IMR-90 (cell line): ENCODE measurements around the gene ACTR3C. TPM values are rescaled to one million over a fixed set of nuclear protein-coding genes. Genes with fewer than 3 reads are reported as not detected.

Experiments used
- ATAC-seq: fragments of 200-7000 bp; cut with Tn5 transposase; 2 replicates; pipeline ENCODE4 v1.9.1; 2020; ENCODE audit warnings: low read depth, mild to moderate bottlenecking, moderate library complexity
- BruUV-seq: library from RNA; stranded (reverse); fragments of 400-500 nt; replicated peaks from 2 replicates; lab custom pipeline; 2021; lab: Mats Ljungman, UMichigan
- CTCF ChIA-PET: fragments of 300-600 bp; formaldehyde crosslinking; extraction: SDS; loops from one replicate; lab custom pipeline; 2021; ENCODE audit warnings: antibody characterized with exemption; lab: Yijun Ruan, JAX
- POLR2A ChIA-PET: fragments of 300-600 bp; sonication (Branson Sonifier 250); formaldehyde crosslinking; loops from one replicate; lab custom pipeline; 2022; ENCODE audit warnings: antibody characterized with exemption; ENCODE audit not compliant: unreplicated experiment; lab: Charles Lee
- DNase-seq: peaks from one replicate; pipeline ENCODE4 v3.0.0; 2013
- H2AFZ ChIP-seq: replicated peaks from 2 replicates; pipeline ENCODE3; 2013; ENCODE audit warnings: low read length, mild to moderate bottlenecking; ENCODE audit not compliant: poor library complexity
- H2AK5ac ChIP-seq: 2 replicates; pipeline ENCODE4 v1.6.1; 2013; ENCODE audit warnings: low read depth, low read length, inconsistent platforms
- H2AK9ac ChIP-seq: replicated peaks from 2 replicates; pipeline ENCODE3; 2013; ENCODE audit warnings: mild to moderate bottlenecking, low read depth, low read length, moderate library complexity; ENCODE audit not compliant: poor library complexity
- H2BK120ac ChIP-seq: 2 replicates; pipeline ENCODE4 v1.6.1; 2013; ENCODE audit warnings: low read depth, low read length, inconsistent platforms
- H2BK15ac ChIP-seq: 3 replicates; pipeline ENCODE4 v1.6.1; 2013; ENCODE audit warnings: low read depth, low read length, inconsistent platforms
- H2BK20ac ChIP-seq: 2 replicates; pipeline ENCODE4 v1.6.1; 2013; ENCODE audit warnings: low read depth, mild to moderate bottlenecking, inconsistent platforms, low read length, moderate library complexity
- H2BK5ac ChIP-seq: 2 replicates; pipeline ENCODE4 v1.6.1; 2013; ENCODE audit warnings: mild to moderate bottlenecking, low read depth, low read length, inconsistent platforms; ENCODE audit not compliant: poor library complexity, severe bottlenecking
- H3K14ac ChIP-seq: replicated peaks from 2 replicates; pipeline ENCODE4 v1.6.1; 2013; ENCODE audit warnings: low read depth, low read length, inconsistent platforms
- H3K18ac ChIP-seq: 2 replicates; pipeline ENCODE4 v1.6.1; 2013; ENCODE audit warnings: low read depth, low read length, control low read depth
- H3K23ac ChIP-seq: 2 replicates; pipeline ENCODE4 v1.6.1; 2013; ENCODE audit warnings: low read depth, low read length, inconsistent platforms
- H3K27ac ChIP-seq: 2 replicates; pipeline ENCODE4 v1.5.1; 2013; ENCODE audit warnings: mild to moderate bottlenecking, control low read depth, low read length; ENCODE audit not compliant: insufficient read depth
- H3K27me3 ChIP-seq: 2 replicates; pipeline ENCODE4 v1.6.1; 2013; ENCODE audit warnings: low read length; ENCODE audit not compliant: control insufficient read depth, insufficient read depth
- H3K36me3 ChIP-seq: 2 replicates; pipeline ENCODE4 v1.6.1; 2013; ENCODE audit warnings: low read length, mixed read lengths; ENCODE audit not compliant: control insufficient read depth, insufficient read depth
- H3K4ac ChIP-seq: 2 replicates; pipeline ENCODE4 v1.6.1; 2013; ENCODE audit warnings: low read depth, low read length, inconsistent platforms
- H3K4me1 ChIP-seq: 2 replicates; pipeline ENCODE4 v1.6.1; 2013; ENCODE audit warnings: low read length, mixed read lengths; ENCODE audit not compliant: control insufficient read depth, insufficient read depth
- H3K4me2 ChIP-seq: 2 replicates; pipeline ENCODE4 v1.6.1; 2013; ENCODE audit warnings: low read depth, mild to moderate bottlenecking, control low read depth, low read length, moderate library complexity
- H3K4me3 ChIP-seq: 2 replicates; pipeline ENCODE4 v1.5.1; 2013; ENCODE audit warnings: low read depth, mild to moderate bottlenecking, control low read depth, low read length, moderate library complexity; ENCODE audit not compliant: insufficient read depth
- H3K56ac ChIP-seq: 2 replicates; pipeline ENCODE4 v1.6.1; 2013; ENCODE audit warnings: low read length, inconsistent platforms; ENCODE audit not compliant: insufficient read depth; ENCODE audit errors: extremely low read depth
- H3K79me1 ChIP-seq, 2 experiments: 2 replicates each; pipeline ENCODE4 v1.6.1; 2013; ENCODE audit warnings: low read length in 2 of 2, inconsistent platforms in 1 of 2, low read depth in 1 of 2
- H3K9ac ChIP-seq: 2 replicates; pipeline ENCODE4 v1.6.1; 2013; ENCODE audit warnings: low read depth, low read length, control low read depth
- H3K9me1 ChIP-seq: 2 replicates; pipeline ENCODE4 v1.6.1; 2013; ENCODE audit warnings: low read length, inconsistent platforms; ENCODE audit not compliant: insufficient read depth
- H3K9me3 ChIP-seq: 2 replicates; pipeline ENCODE4 v1.6.1; 2013; ENCODE audit warnings: low read length; ENCODE audit not compliant: control insufficient read depth, insufficient read depth
- H4K20me1 ChIP-seq: 2 replicates; pipeline ENCODE4 v1.6.1; 2013; ENCODE audit warnings: low read length, inconsistent platforms; ENCODE audit not compliant: insufficient read depth
- H4K5ac ChIP-seq: 2 replicates; pipeline ENCODE4 v1.6.1; 2013; ENCODE audit warnings: mild to moderate bottlenecking, low read depth, low read length, control low read depth
- H4K8ac ChIP-seq, 2 experiments: 2 replicates each; pipeline ENCODE4 v1.6.1; 2013; ENCODE audit warnings: low read depth in 2 of 2, low read length in 2 of 2, control low read depth in 1 of 2, inconsistent platforms in 1 of 2
- H4K91ac ChIP-seq: 2 replicates; pipeline ENCODE4 v1.6.1; 2013; ENCODE audit warnings: low read depth, low read length, inconsistent platforms; ENCODE audit not compliant: insufficient read depth
- BHLHE40 ChIP-seq: fragments of 150-350 bp; IDR thresholded peaks from 2 replicates; pipeline ENCODE4 v1.6.1; 2016; ENCODE audit warnings: mild to moderate bottlenecking, low read depth, low read length
- CTCF ChIP-seq: conservative IDR thresholded peaks from 2 replicates; pipeline ENCODE4 v1.5.1; 2012; ENCODE audit warnings: mild to moderate bottlenecking, low read depth, low read length, improper control_type of control experiment
- ELK1 ChIP-seq: fragments of 150-350 bp; IDR thresholded peaks from 2 replicates; pipeline ENCODE4 v1.6.1; 2016; ENCODE audit warnings: low read depth, mild to moderate bottlenecking, low read length, moderate library complexity, borderline replicate concordance
- FOS ChIP-seq: fragments of 150-350 bp; IDR thresholded peaks from 2 replicates; pipeline ENCODE4 v1.6.1; 2016; ENCODE audit warnings: low read depth, low read length
- MAFK ChIP-seq: IDR thresholded peaks from 2 replicates; pipeline ENCODE4 v1.6.1; 2012; ENCODE audit warnings: low read depth, low read length, improper control_type of control experiment
- MAZ ChIP-seq: IDR thresholded peaks from 2 replicates; pipeline ENCODE4 v1.6.1; 2012; ENCODE audit warnings: low read depth, mild to moderate bottlenecking, low read length, improper control_type of control experiment, moderate library complexity, borderline replicate concordance
- MXI1 ChIP-seq: IDR thresholded peaks from 2 replicates; pipeline ENCODE4 v1.6.1; 2012; ENCODE audit warnings: low read depth, mild to moderate bottlenecking, low read length, moderate library complexity, borderline replicate concordance
- NFE2L2 ChIP-seq: fragments of 150-350 bp; IDR thresholded peaks from 2 replicates; pipeline ENCODE4 v1.6.1; 2016; ENCODE audit warnings: low read depth, mild to moderate bottlenecking, low read length
- POLR2A ChIP-seq: IDR thresholded peaks from 2 replicates; pipeline ENCODE4 v1.6.1; 2012; ENCODE audit warnings: mild to moderate bottlenecking, low read depth, low read length
- RAD21 ChIP-seq: IDR thresholded peaks from 2 replicates; pipeline ENCODE4 v1.6.1; 2012; ENCODE audit warnings: low read length, improper control_type of control experiment
- RCOR1 ChIP-seq: IDR thresholded peaks from 2 replicates; pipeline ENCODE4 v1.6.1; 2012; ENCODE audit warnings: mild to moderate bottlenecking, low read length, improper control_type of control experiment; ENCODE audit not compliant: insufficient replicate concordance
- RFX5 ChIP-seq: IDR thresholded peaks from 2 replicates; pipeline ENCODE4 v1.8.0; 2012; ENCODE audit warnings: low read depth, mild to moderate bottlenecking, low read length, moderate library complexity
- SMC3 ChIP-seq: fragments of 150-350 bp; IDR thresholded peaks from 2 replicates; pipeline ENCODE4 v1.6.1; 2016; ENCODE audit warnings: low read depth, mild to moderate bottlenecking, antibody characterized with exemption, low read length, moderate library complexity
- USF2 ChIP-seq: fragments of 150-350 bp; IDR thresholded peaks from 2 replicates; pipeline ENCODE4 v1.6.1; 2017; ENCODE audit warnings: mild to moderate bottlenecking, antibody characterized with exemption, low read length, low read depth
- WGBS, 2 experiments: methylation state at CpG; one replicate each; pipeline versions ENCODE4 v1.1.5 to v1.1.7; 2013; ENCODE audit warnings: missing lambda C conversion rate in 2 of 2; ENCODE audit not compliant: insufficient read length in 1 of 2; ENCODE audit errors: extremely low coverage in 2 of 2; 5-methylcytosine and 5-hydroxymethylcytosine counted together
- dilution Hi-C: fragments of 300-500 bp; cut with HindIII; formaldehyde crosslinking; loops from one replicate; pipeline ENCODE4 v1.14.3; 2018; ENCODE audit warnings: low sequenced_read_pairs; ENCODE audit not compliant: unreplicated experiment
- in situ Hi-C: fragments of 300-500 bp; cut with MboI; formaldehyde crosslinking; loops from 3 replicates; pipeline ENCODE4 v1.14.3; 2019; ENCODE audit warnings: low sequenced_read_pairs, inconsistent platforms, mixed read lengths
- intact Hi-C: fragments of 100-400 bp; cut with micrococcal nuclease; formaldehyde crosslinking; loops from 2 replicates; pipeline ENCODE4 v1.10.0; 2022
- polyA plus RNA-seq, 3 experiments: library from polyadenylated mRNA; depleted of rRNA; stranded (reverse); fragments of >200 nt; gene quantifications; 2 replicates each; pipeline ENCODE4 v1.2.3, GENCODE V29; 2012; ENCODE audit warnings: low replicate concordance in 1 of 3
- total RNA-seq: library from RNA; depleted of rRNA; stranded (reverse); fragments of >200 nt; gene quantifications from 2 replicates; pipeline ENCODE4 v1.2.3, GENCODE V29; 2012

The ACTR3C gene
- total and polyA plus RNA-seq, 2 of the 4 experiments (the other 2 are of a cell fraction): not detected

DNA sequence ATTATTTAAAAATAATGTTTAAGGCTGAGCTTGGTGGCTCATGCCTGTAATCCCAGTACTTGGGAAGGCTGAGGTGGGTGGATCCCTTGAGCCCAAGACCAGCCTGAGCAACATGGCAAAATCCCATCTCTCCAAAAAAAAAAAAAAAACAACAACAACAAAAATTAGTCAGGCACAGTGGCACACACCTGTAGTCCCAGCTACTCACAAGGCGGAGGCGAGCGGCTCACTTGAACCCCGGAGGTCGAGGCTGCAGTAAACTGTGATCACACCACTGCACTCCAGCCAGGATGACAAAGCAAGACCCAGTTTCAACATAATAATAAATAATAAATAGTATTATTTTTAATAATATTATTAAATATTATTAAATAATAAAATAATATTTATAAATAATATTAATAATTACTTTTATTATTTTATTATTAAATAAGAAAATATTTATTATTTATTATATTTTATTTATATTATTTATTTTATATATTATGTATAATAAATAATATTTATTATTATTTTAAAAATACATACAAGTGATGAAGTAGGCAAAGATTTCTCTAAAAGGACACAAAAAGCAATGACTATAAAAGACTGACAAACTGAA is 8.6 kb downstream of the ACTR3C start:
- Histone ChIP-seq H3K4ac (no peak overlapping the region), H2AFZ (no peak overlapping the region), H2AK9ac (no peak overlapping the region), H2BK20ac (no peak overlapping the region), H3K4me1 (peaks cover 5% of the 10 kb centered on the region; the same call in 1 of the 2 replicates), H2BK120ac (no peak overlapping the region), H3K36me3 (no peaks in the 10 kb centered on the region), H3K4me2 (no peak overlapping the region), H4K20me1 (no peaks in the 10 kb centered on the region), H3K9me3 (no peaks in the 10 kb centered on the region), H2BK5ac (no peak overlapping the region), H3K9me1 (0 out of 2 replicates have a peak, but pooled peaks cover 3% of the 10 kb centered on the region), H4K5ac (no peak overlapping the region), H2AK5ac (no peak overlapping the region), H3K4me3 (no peak overlapping the region), H2BK15ac (no peak overlapping the region; the same call in 2 of the 3 replicates), H4K8ac (no peak overlapping the region), H3K79me1 (no peaks in the 10 kb centered on the region), H3K23ac (no peak overlapping the region), H3K14ac (no peak overlapping the region), H3K56ac (no peak overlapping the region), H3K18ac (no peak overlapping the region), H4K91ac (no peak overlapping the region), H3K27ac (no peak overlapping the region), H3K27me3 (no peaks in the 10 kb centered on the region), H3K9ac (no peak overlapping the region)
- intact Hi-C loops (no loop called here), in situ Hi-C loops (loop anchor here (25.0 kb wide), 1 partner anchor 423 kb away; the partner anchor contains the start of gene GIMAP5), dilution Hi-C loops (no loop called here)
- ATAC-seq: no peak
- ChIA-PET CTCF (interaction anchor here (1.0 kb wide), 1 partner anchor 54 kb away, joined by 3 read pairs; the partner anchor contains the start of gene REPIN1), POLR2A (no interaction called here)
- no CpG with 5 or more reads among the region's 5 CpGs for WGBS, 2 experiments
- no peak for DNase-seq
- BruUV-seq: no TSS peak
- TF ChIP-seq ELK1: no peak
- no peak for TF ChIP-seq RFX5
- TF ChIP-seq BHLHE40: no peak
- no peak for TF ChIP-seq MXI1
- no peak for TF ChIP-seq CTCF
- no peak for TF ChIP-seq USF2
- TF ChIP-seq RCOR1: no peak
- no peak for TF ChIP-seq POLR2A
- no peak for TF ChIP-seq SMC3
- no peak for TF ChIP-seq RAD21
- TF ChIP-seq MAFK: no peak
- TF ChIP-seq MAZ: no peak
- TF ChIP-seq FOS: no peak
- TF ChIP-seq NFE2L2: no peak
